ENCODE data around the gene LMF2. TPM values are rescaled to one million over a fixed set of nuclear protein-coding genes. Genes with fewer than 3 reads are reported as not detected.

Gene LMF2
- total RNA-seq, 2 donors from 2014 or later: 147 to 158 TPM

- no peak for TF ChIP-seq POLR2A (IDR thresholded peaks at IDR 0.05)
- TF ChIP-seq CTCF (IDR thresholded peaks at IDR 0.05): no peak
- no peak overlapping the region for H3K4me3 ChIP-seq
- no peak overlapping the region for H3K27ac ChIP-seq
- no peak for DNase-seq
- no peaks in the 10 kb centered on the region for H3K27me3 ChIP-seq
- H3K9me3 ChIP-seq: no peaks in the 10 kb centered on the region
- WGBS, 2 donors: 65 to 80% methylated on average over 27 of the region's 27 CpGs
- peaks cover 8% of the 10 kb centered on the region for H3K4me1 ChIP-seq
- intact Hi-C loops (cut with DNase I): no loop called here
- no peaks in the 10 kb centered on the region for H3K36me3 ChIP-seq (replicated peaks in 1 of 2; ENCODE audit: insufficient read depth in 1 of 2, low read depth in 2 of 2)
- ATAC-seq: no peak
These were observed 16.8 kb downstream of the LMF2 start for GRCh38 chr22:50490531-50491308.

GRCh38 chr22:50489363-50490243 is 17.9 kb downstream of the LMF2 start:
- WGBS, 2 donors: 82 to 88% methylated on average over 23 to 30 of the region's 31 CpGs
- Histone ChIP-seq H3K36me3 (replicated peaks in 1 of 2; ENCODE audit: insufficient read depth in 1 of 2, low read depth in 2 of 2) (no peaks in the 10 kb centered on the region), H3K4me1 (peaks cover 19% of the 10 kb centered on the region), H3K9me3 (no peaks in the 10 kb centered on the region), H3K4me3 (no peak overlapping the region), H3K27me3 (no peaks in the 10 kb centered on the region), H3K27ac (no peak overlapping the region)
- DNase-seq (no peak), ATAC-seq (no peak)
- intact Hi-C loops (cut with DNase I): no loop called here
- TF ChIP-seq POLR2A (IDR thresholded peaks at IDR 0.05) (no peak), CTCF (IDR thresholded peaks at IDR 0.05) (no peak)

- Histone ChIP-seq H3K27me3 (no peaks in the 10 kb centered on the region), H3K27ac (no peak overlapping the region)
- TF ChIP-seq CTCF (IDR thresholded peaks at IDR 0.05) (no peak), POLR2A (IDR thresholded peaks at IDR 0.05) (no peak)
These were observed 18.6 kb downstream of the LMF2 start for GRCh38 chr22:50488886-50489285.

GRCh38 chr22:50488006-50488677 is 19.4 kb downstream of the LMF2 start:
- no peak for TF ChIP-seq CTCF (IDR thresholded peaks at IDR 0.05)
- no peak for TF ChIP-seq POLR2A (IDR thresholded peaks at IDR 0.05)
- Histone ChIP-seq H3K27ac (no peak overlapping the region), H3K4me3 (no peak overlapping the region), H3K4me1 (peaks cover 34% of the 10 kb centered on the region), H3K27me3 (no peaks in the 10 kb centered on the region), H3K36me3 (replicated peaks in 1 of 2; ENCODE audit: insufficient read depth in 1 of 2, low read depth in 2 of 2) (no peaks in the 10 kb centered on the region), H3K9me3 (no peaks in the 10 kb centered on the region)
- DNase-seq (no peak), ATAC-seq (no peak)
- WGBS, 2 donors: 78 to 90% methylated on average over 7 to 13 of the region's 18 CpGs
- intact Hi-C loops (cut with DNase I): no loop called here

More at GRCh38 chr22:50488886-50489285, 18.6 kb downstream of the LMF2 start:
- 80 to 85% methylated on average over 14 to 17 of the region's 19 CpGs for WGBS, 2 donors
- intact Hi-C loops (cut with DNase I): no loop called here
- ATAC-seq (no peak), DNase-seq (no peak)
- Histone ChIP-seq H3K9me3 (no peaks in the 10 kb centered on the region), H3K36me3 (replicated peaks in 1 of 2; ENCODE audit: insufficient read depth in 1 of 2, low read depth in 2 of 2) (no peaks in the 10 kb centered on the region), H3K4me3 (no peak overlapping the region), H3K4me1 (peaks cover 27% of the 10 kb centered on the region)

Measured in body of pancreas (tissue), 4 donors.